Stomach (tissue), 4 donors: ENCODE results near the gene PMS1.

ENCODE experiments used
- CTCF ChIP-seq, 7 experiments: fragments of 450-650 bp in 4 of 7; fragments of 200-600 bp in 3 of 7; sonication (generic) in 3 of 7; IDR thresholded peaks; one replicate each; pipeline ENCODE4 v1.5.1; 2016 to 2019; ENCODE audit warnings: antibody characterized with exemption in 7 of 7, control low read depth in 2 of 7, mild to moderate bottlenecking in 1 of 7
- POLR2A ChIP-seq, 4 donors: fragments of 450-650 bp; IDR thresholded peaks; one replicate each; pipeline ENCODE4 v1.6.1; 2016; ENCODE audit warnings: antibody characterized with exemption in 4 of 4, control low read depth in 2 of 4, mild to moderate bottlenecking in 1 of 4, moderate library complexity in 1 of 4

- TF ChIP-seq CTCF (IDR thresholded peaks at IDR 0.05) (no peak), POLR2A (IDR thresholded peaks at IDR 0.05) (no peak)
These were observed 96.7 kb downstream of the PMS1 start for GRCh38 chr2:189880832-189881492.
